HL-60 (cell line): Measurements from ENCODE around the gene NSFL1C.

Experiments
- DNase-seq, 2 experiments: peaks; one replicate each; pipeline ENCODE4 v3.0.0-alpha.2; 2010 to 2020; ENCODE audit warnings: low read depth in 1 of 2, low spot score in 1 of 2
- H3K27ac ChIP-seq: fragments of 250-450 bp; sonication (Bioruptor Pico); replicated peaks from 2 replicates; pipeline ENCODE4 v1.5.1; 2020; ENCODE audit warnings: mild to moderate bottlenecking, moderate library complexity
- H3K27me3 ChIP-seq: fragments of 250-450 bp; sonication (Bioruptor Pico); 2 replicates; pipeline ENCODE4 v1.5.1; 2021; ENCODE audit warnings: mild to moderate bottlenecking, moderate library complexity; ENCODE audit not compliant: insufficient read depth, poor library complexity, severe bottlenecking
- H3K4me3 ChIP-seq: replicated peaks from 2 replicates; pipeline ENCODE4 v1.5.1; 2011; ENCODE audit warnings: mild to moderate bottlenecking, control low read depth, low read length; ENCODE audit not compliant: insufficient read depth
- GABPA ChIP-seq: IDR thresholded peaks from 2 replicates; pipeline ENCODE4 v1.6.1; 2012; ENCODE audit warnings: low read depth
- POLR2AphosphoS5 ChIP-seq: IDR thresholded peaks from 2 replicates; pipeline ENCODE4 v1.6.1; 2012; ENCODE audit warnings: low read depth
- SPI1 ChIP-seq: IDR thresholded peaks from 2 replicates; pipeline ENCODE4 v1.6.1; 2012; ENCODE audit warnings: low read depth, mild to moderate bottlenecking, borderline replicate concordance
- TF ChIP-seq, protein P1 (sequence below): IDR thresholded peaks from one replicate; pipeline ENCODE4 v1.5.1; 2011; ENCODE audit warnings: low read length, control low read depth, inconsistent platforms; ENCODE audit not compliant: insufficient read depth
- TF ChIP-seq, protein P2 (sequence below): IDR thresholded peaks from 2 replicates; pipeline ENCODE4 v1.6.1; 2012; ENCODE audit warnings: low read depth; ENCODE audit not compliant: insufficient replicate concordance

Gene NSFL1C

DNA sequence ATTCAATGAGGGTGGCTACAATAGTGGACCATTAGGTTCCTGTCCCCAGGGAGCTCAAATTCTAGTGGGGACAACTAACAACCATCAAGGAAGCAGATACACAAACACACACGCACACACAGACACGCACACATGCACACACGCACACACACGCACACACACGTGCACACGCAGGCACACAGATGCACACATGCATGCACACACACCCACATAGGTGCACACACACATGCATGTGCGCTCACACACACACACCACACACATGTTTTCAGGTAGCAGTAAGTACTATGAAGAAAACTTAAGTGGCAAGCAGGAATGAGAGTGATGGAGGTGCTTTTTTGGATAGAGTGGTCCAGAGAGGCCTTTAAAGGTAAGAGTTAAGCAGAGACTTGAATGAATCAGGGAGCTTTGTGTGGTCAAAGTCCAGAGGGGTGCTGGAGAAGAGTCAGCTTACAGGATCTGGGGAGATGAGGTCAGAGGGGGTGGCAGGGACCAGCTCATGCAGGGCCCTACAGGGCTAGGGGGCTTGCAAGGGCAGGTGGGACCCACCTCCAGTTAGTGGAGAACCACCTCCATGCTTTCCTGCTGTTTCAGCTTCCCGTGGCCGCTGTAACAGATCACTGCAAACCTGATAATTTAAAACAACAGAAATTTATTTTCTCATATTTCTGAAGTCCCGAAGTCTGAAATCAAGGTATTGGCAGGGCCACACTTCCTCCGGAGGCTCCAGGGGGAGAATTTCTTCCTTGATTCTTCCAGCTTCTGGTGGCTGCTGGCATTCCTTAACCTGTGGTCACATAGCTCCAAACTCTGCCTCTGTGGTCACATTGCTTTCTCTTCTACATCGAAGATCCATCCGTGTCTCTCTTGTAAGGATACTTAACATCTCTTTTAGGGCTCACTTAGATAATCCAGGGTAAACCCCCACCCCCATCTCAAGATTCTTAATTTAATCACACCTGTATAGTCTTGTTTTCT is 6.9 kb upstream of the NSFL1C start:
- DNase-seq, result no peak
- no peaks in the 10 kb centered on the region for H3K27me3 ChIP-seq
- H3K4me3 ChIP-seq, result no peak overlapping the region
- peak overlapping the region; percentile 69 for H3K27ac ChIP-seq
- TF ChIP-seq, protein P1, sequence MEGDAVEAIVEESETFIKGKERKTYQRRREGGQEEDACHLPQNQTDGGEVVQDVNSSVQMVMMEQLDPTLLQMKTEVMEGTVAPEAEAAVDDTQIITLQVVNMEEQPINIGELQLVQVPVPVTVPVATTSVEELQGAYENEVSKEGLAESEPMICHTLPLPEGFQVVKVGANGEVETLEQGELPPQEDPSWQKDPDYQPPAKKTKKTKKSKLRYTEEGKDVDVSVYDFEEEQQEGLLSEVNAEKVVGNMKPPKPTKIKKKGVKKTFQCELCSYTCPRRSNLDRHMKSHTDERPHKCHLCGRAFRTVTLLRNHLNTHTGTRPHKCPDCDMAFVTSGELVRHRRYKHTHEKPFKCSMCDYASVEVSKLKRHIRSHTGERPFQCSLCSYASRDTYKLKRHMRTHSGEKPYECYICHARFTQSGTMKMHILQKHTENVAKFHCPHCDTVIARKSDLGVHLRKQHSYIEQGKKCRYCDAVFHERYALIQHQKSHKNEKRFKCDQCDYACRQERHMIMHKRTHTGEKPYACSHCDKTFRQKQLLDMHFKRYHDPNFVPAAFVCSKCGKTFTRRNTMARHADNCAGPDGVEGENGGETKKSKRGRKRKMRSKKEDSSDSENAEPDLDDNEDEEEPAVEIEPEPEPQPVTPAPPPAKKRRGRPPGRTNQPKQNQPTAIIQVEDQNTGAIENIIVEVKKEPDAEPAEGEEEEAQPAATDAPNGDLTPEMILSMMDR, result no peak
- TF ChIP-seq GABPA (no peak), POLR2AphosphoS5 (peak; percentile 45; the same call in 1 of the 2 replicates), SPI1 (no peak)
- TF ChIP-seq, protein P2, sequence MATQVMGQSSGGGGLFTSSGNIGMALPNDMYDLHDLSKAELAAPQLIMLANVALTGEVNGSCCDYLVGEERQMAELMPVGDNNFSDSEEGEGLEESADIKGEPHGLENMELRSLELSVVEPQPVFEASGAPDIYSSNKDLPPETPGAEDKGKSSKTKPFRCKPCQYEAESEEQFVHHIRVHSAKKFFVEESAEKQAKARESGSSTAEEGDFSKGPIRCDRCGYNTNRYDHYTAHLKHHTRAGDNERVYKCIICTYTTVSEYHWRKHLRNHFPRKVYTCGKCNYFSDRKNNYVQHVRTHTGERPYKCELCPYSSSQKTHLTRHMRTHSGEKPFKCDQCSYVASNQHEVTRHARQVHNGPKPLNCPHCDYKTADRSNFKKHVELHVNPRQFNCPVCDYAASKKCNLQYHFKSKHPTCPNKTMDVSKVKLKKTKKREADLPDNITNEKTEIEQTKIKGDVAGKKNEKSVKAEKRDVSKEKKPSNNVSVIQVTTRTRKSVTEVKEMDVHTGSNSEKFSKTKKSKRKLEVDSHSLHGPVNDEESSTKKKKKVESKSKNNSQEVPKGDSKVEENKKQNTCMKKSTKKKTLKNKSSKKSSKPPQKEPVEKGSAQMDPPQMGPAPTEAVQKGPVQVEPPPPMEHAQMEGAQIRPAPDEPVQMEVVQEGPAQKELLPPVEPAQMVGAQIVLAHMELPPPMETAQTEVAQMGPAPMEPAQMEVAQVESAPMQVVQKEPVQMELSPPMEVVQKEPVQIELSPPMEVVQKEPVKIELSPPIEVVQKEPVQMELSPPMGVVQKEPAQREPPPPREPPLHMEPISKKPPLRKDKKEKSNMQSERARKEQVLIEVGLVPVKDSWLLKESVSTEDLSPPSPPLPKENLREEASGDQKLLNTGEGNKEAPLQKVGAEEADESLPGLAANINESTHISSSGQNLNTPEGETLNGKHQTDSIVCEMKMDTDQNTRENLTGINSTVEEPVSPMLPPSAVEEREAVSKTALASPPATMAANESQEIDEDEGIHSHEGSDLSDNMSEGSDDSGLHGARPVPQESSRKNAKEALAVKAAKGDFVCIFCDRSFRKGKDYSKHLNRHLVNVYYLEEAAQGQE, result no peak

DNA sequence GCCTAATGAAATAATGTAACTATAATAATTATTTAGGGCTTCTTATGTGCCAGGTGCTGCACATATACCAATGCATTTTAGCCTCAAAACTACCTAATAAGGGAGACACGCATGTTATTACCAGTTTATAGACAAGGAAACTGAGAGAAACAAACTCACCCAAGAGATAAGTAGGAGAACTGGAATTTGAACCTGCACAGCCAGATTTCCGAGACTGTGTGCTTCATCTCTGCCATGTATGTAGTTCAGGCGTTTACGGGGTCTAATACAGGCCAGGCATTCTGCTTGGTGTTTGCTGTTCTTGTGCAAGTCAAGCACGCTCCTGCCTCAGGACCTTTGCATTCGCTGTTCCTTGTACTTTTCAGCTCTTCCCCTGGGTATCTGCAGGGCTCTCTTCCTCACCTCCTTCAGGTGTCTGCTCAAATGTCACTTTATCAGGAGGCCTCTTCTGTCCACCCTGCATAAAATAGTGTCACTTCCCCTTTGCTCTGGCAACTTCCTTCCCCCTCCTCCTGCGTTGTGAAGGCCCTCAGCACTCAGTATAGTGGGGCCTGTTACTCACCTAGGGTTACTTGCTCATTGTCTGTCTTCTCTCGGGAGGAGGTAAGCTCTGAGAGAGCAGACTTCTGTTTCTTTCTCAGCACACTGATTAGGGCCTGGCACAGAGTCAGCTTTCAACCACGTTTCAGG is 6.1 kb upstream of the NSFL1C start:
- TF ChIP-seq GABPA, result no peak
- peak; percentile 97 for TF ChIP-seq SPI1
- H3K4me3 ChIP-seq, result no peak overlapping the region
- H3K27me3 ChIP-seq, result no peaks in the 10 kb centered on the region
- peak overlapping the region; percentile 69 for H3K27ac ChIP-seq
- peak; percentile 74 to 83 for DNase-seq

DNA sequence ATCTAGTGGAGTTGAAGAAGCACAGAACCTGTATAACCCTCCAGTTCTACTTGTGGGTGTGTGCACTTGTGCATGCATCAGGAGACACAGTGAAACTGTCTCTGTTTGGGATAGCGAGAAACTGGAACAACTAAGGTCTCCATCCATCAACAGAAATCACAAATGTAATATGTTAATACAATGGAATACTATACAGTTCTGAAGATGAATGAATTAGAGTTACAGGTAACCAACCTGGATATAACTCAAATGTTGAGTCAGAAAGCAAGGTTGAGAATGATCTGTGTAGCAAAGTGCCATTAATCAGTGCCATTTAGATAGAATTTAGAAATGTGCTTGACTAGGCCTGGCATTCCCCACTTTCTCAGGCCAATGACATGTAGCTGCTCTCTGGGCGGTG is 4.6 kb upstream of the NSFL1C start:
- no peak overlapping the region for H3K4me3 ChIP-seq
- H3K27me3 ChIP-seq, result no peaks in the 10 kb centered on the region
- TF ChIP-seq SPI1, result no peak
- no peak for TF ChIP-seq GABPA
- TF ChIP-seq, protein P1, result no peak
- TF ChIP-seq, protein P2, result no peak
- no peak for TF ChIP-seq POLR2AphosphoS5

DNA sequence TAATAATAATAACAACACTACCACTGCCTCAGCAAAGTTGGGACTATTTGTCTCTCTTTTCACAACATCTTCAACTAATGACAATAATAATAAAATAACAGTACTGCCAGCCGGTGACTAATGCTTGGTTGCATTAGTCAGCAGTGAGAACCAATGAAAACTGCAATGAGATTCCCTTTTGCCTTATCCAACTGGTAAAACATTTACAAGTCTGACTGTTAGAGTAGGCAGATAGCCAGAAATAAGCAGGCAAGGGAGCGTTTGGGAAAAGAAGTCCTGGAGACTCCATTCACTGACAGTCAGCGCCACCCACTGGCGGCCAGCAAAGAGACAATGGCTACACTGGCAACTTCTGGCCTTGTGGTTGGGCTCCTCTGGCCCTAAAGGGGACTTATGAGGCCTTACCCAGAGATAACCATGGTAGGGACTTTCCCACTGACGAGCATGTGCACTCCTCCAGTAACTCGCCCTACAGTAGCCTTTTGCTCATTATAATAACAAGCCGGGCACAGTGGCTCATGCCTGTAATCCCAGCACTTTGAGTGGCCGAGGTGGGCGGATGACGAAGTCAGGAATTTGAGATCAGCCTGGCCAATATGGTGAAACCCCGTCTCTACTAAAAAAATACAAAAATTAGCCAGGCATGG is 3.4 kb upstream of the NSFL1C start:
- H3K4me3 ChIP-seq, result no peak overlapping the region
- peak in 1 of 2 experiments; percentile 23 for DNase-seq
- TF ChIP-seq, protein P1, result peak; percentile 3
- TF ChIP-seq SPI1 (no peak), POLR2AphosphoS5 (no peak), GABPA (no peak)
- TF ChIP-seq, protein P2, result no peak
- no peaks in the 10 kb centered on the region for H3K27me3 ChIP-seq
- no peak overlapping the region for H3K27ac ChIP-seq

More for the DNA sequence above, 4.6 kb upstream of the NSFL1C start:
- H3K27ac ChIP-seq, result no peak overlapping the region
- DNase-seq, result no peak
